Measurements from ENCODE around the gene BDKRB2. TPM values are rescaled to one million over a fixed set of nuclear protein-coding genes. Genes with fewer than 3 reads are reported as not detected.
"Not testable (repeated sequence)": the region's sequence is repeated elsewhere in the genome, so short reads cannot be mapped to it uniquely, and the experiment has no call there.

Gene BDKRB2
- total RNA-seq, 2 donors from 2014 or later: not detected

DNA sequence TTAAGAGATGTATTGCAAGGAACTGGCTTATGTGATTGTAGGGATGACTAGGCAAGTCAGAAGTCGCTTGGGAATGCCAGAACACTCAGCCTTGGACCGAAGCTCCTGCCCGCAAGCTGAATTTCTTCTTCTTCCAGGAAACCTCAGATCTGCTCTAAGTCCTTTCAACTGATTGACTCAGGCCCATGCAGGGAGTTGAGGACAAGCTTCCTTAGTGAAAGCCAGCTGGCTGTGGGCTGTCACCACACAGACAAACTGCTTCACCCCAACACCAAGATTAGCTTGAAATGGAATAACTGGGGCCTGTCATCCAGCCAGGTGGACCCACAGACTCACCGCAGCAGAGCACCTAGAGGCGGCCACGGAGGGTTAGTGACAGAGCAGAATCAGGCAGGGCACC is 24.7 kb downstream of the BDKRB2 start:
- ATAC-seq: no peak

DNA sequence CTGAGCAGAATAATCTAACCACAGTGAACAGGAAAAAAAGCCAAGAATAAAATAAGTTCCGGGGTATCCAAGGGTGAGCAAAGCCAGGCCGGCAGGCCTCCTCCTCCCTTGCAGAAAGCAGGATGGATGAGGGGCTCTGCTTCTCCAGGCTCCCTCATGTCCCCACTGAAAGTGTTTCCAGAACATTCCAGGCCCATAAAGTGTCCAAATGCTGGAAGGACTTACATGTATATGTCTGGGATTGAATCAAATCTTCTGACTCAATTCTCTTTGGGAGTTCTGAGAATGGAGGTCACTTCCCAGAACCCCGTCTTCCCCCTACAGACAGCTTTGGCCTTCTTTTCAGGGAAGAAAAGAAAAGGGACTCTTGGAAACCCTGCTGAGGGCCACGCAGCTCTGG is 26.4 kb downstream of the BDKRB2 start:
- Mint-ChIP-seq H3K4me1 (peaks cover 4% of the 10 kb centered on the region), H3K4me3 (no peak overlapping the region), H3K27me3 (peaks cover 24% of the 10 kb centered on the region), H3K27ac (no peak overlapping the region), H3K36me3 (ENCODE audit: low read depth) (no peaks in the 10 kb centered on the region)
- no peaks in the 10 kb centered on the region for H3K9me3 ChIP-seq (ENCODE audit: control insufficient read depth, low read length, poor library complexity, severe bottlenecking)
- DNase-seq (no peak), ATAC-seq (no peak)

More for the DNA sequence above, 24.7 kb downstream of the BDKRB2 start:
- no peak overlapping the region for H3K4me3 Mint-ChIP-seq
- H3K27ac Mint-ChIP-seq: no peak overlapping the region
- H3K4me1 Mint-ChIP-seq: peaks cover 2% of the 10 kb centered on the region
- H3K9me3 ChIP-seq (ENCODE audit: control insufficient read depth, low read length, poor library complexity, severe bottlenecking): no peaks in the 10 kb centered on the region
- peaks cover 30% of the 10 kb centered on the region for H3K27me3 Mint-ChIP-seq
- H3K36me3 Mint-ChIP-seq (ENCODE audit: low read depth): no peaks in the 10 kb centered on the region
- no peak for DNase-seq

DNA sequence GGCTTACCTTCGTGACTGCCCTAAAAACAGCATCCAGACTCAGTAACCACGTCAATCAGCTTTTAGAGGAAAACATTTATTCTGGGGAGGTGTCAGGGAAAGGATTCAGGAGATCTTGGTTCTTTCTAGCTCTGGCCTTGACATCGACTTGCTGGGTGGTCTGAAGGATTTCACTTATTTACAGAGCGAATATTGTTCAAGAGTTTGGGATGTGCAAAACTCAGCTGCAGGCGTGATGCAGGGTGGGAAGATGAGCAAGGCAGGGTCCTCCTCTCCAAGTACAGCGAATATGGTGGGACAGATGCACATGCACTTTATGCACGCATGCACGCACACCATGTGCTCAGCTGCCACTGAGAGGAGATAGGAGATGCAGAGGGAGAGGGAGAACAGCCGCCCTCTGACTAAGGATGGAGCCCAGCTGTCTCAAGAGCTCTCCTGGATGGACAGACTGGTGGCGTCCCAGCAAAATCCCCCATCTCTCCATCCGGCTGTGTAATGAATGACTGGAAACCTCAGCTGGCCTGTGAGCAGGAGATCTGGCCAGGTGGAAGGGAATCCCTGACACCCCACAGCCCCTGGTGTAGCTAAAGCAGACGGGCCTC is 27.0 kb downstream of the BDKRB2 start:
- no peaks in the 10 kb centered on the region for H3K9me3 ChIP-seq (ENCODE audit: control insufficient read depth, low read length, poor library complexity, severe bottlenecking)
- no peak overlapping the region for H3K4me3 Mint-ChIP-seq
- ATAC-seq (no peak), DNase-seq (no peak)
- no peak overlapping the region for H3K27ac Mint-ChIP-seq
- no peaks in the 10 kb centered on the region for H3K36me3 Mint-ChIP-seq (ENCODE audit: low read depth)
- peaks cover 4% of the 10 kb centered on the region for H3K4me1 Mint-ChIP-seq
- H3K27me3 Mint-ChIP-seq: peaks cover 24% of the 10 kb centered on the region

DNA sequence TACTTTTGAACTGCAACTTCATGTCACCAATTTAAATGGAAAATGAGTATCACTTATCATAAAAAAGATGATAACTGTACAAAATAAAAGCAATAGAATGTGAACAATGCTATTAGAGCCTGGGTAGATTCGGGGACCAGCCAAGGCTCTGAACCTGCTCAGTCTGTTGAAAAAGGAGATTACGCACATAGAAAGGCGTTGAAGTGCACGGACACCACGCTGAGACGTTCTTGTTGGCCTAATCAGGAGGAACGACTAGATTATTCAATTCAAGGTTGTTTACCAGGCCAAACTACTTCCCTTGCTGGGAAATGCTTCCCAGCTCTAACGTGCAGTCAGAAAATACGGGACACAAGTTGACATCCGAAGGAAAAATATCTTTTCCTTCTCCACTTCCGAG is 27.9 kb downstream of the BDKRB2 start:
- ATAC-seq: no peak
- H3K36me3 Mint-ChIP-seq (ENCODE audit: low read depth): no peaks in the 10 kb centered on the region
- H3K27me3 Mint-ChIP-seq: peaks cover 24% of the 10 kb centered on the region
- H3K4me1 Mint-ChIP-seq: peaks cover 4% of the 10 kb centered on the region
- H3K9me3 ChIP-seq (ENCODE audit: control insufficient read depth, low read length, poor library complexity, severe bottlenecking): no peaks in the 10 kb centered on the region
- no peak for DNase-seq
- no peak overlapping the region for H3K27ac Mint-ChIP-seq
- no peak overlapping the region for H3K4me3 Mint-ChIP-seq

DNA sequence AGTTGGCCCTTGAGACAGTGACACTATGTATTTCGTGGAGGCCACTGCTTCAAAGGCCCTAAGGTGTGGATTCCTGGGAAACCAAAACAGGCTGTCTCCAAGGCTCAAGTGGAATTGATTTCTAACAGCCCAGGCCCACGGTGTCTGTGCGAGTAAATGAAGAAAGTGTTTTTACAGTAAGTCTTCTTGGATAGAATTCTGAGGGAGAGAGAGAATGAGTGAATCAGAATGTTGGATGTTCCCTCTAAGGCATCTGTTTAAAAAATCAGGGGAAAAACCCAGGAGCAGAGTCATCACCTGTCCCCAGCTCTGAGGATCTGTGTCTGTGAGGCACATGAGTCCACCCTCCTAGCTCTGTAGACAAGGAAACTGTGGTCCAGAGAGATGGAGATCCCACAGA is 29.0 kb downstream of the BDKRB2 start:
- DNase-seq: no peak
- no peak overlapping the region for H3K27ac Mint-ChIP-seq
- no peaks in the 10 kb centered on the region for H3K36me3 Mint-ChIP-seq (ENCODE audit: low read depth)
- ATAC-seq: no peak
- no peaks in the 10 kb centered on the region for H3K9me3 ChIP-seq (ENCODE audit: control insufficient read depth, low read length, poor library complexity, severe bottlenecking)
- no peak overlapping the region for H3K4me3 Mint-ChIP-seq
- peaks cover 23% of the 10 kb centered on the region for H3K27me3 Mint-ChIP-seq
- peaks cover 4% of the 10 kb centered on the region for H3K4me1 Mint-ChIP-seq

DNA sequence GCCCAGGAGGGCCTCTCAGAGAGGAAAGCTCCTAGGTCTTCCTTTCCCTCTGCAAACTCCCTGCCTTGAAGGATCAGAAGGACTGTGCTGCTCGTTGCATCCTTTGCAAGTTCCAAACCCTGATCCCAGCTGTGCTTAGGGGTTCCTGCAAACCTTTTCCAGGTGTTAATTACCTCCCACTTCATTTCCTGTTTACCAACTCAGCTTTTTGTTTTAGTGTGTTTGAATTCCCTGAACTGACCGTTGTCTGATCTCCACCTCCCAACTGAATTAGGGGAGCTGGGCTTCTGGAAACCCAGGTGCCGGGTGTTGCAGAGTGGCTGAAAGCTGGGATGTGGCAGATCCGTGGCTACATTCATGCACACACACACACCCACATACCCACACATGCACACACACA is 30.8 kb downstream of the BDKRB2 start:
- H3K9me3 ChIP-seq (ENCODE audit: control insufficient read depth, low read length, poor library complexity, severe bottlenecking): no peaks in the 10 kb centered on the region
- H3K4me3 Mint-ChIP-seq: no peak overlapping the region
- DNase-seq: no peak
- no peak for ATAC-seq
- peaks cover 4% of the 10 kb centered on the region for H3K4me1 Mint-ChIP-seq
- no peak overlapping the region for H3K27ac Mint-ChIP-seq
- peaks cover 16% of the 10 kb centered on the region for H3K27me3 Mint-ChIP-seq
- H3K36me3 Mint-ChIP-seq (ENCODE audit: low read depth): no peaks in the 10 kb centered on the region

DNA sequence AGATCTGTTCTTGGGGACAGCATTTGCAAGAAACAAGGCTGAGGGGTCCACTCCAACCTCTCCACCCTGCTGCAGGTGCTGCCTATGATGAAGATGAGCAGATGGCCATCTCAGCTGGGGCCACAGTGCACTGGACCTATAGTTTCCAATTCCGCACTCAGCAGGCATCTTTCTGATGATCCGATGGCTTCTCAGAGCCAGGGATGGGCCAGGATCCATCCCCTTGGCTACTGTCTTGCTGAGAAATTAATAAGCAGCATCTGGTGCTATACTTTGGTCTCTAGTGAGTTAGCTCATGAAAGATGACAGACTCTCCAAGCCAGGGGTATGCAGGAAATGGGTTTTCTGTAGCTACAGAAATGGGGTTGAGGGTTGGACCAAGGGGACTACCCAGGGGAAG is 33.0 kb downstream of the BDKRB2 start:
- Mint-ChIP-seq H3K27ac (no peak overlapping the region), H3K4me3 (no peak overlapping the region), H3K4me1 (peaks cover 4% of the 10 kb centered on the region), H3K36me3 (ENCODE audit: low read depth) (no peaks in the 10 kb centered on the region), H3K27me3 (peaks cover 18% of the 10 kb centered on the region)
- ATAC-seq (no peak), DNase-seq (no peak)
- H3K9me3 ChIP-seq (ENCODE audit: control insufficient read depth, low read length, poor library complexity, severe bottlenecking): no peaks in the 10 kb centered on the region

DNA sequence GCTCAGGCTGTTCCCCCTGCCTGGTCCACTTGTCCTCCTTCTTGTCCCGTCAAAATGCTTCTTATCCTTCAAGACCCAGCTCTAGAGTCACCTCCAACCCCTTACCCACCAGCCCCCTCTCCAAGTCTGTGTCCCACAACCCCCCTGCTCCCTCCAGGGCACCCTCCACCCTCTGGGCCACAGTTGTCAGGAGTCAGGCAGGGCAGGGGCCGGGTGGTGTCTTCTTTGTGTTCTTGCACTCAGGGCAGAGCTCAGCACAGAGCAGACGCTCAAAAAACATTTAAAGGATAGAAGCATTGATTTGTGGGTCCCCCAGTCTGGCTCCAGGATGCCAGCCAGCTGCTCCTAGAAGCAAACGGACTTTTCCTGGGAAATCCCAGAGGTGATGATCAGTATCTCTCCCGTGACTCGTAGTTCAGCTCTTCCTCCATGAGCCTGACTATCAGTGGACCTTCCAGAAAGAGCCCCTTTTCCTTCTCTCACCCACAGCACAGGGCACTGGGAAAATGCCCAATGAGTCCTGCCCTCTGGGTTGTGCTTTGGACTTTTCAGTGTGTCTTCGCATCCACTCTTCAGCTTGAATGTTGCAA is 34.1 kb downstream of the BDKRB2 start:
- Mint-ChIP-seq H3K4me1 (peaks cover 4% of the 10 kb centered on the region), H3K4me3 (no peak overlapping the region), H3K27me3 (peaks cover 17% of the 10 kb centered on the region), H3K27ac (no peak overlapping the region), H3K36me3 (ENCODE audit: low read depth) (no peaks in the 10 kb centered on the region)
- ATAC-seq (no peak), DNase-seq (no peak)
- no peaks in the 10 kb centered on the region for H3K9me3 ChIP-seq (ENCODE audit: control insufficient read depth, low read length, poor library complexity, severe bottlenecking)

DNA sequence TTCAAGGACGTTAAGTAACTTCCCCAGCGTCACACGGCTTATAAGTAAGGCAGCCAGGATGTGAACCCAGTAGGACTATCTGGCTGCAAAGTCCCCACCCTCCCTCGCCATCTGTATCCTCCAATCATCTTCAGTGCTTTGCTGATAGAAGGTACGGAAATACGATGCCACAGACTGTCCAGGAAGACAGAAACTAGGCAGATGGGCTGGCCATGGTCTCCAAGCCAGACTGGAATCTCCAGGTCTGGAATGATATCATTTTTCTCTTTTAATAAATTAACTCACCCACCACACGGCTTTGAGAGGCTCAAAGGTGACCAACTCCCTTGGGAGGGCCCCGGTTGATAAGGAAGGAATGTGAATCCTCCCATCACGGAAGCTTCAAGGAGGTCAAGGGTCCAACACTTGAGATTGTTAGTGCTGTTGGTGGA is 35.1 kb downstream of the BDKRB2 start:
- DNase-seq: no peak
- no peak overlapping the region for H3K4me3 Mint-ChIP-seq
- H3K27ac Mint-ChIP-seq: no peak overlapping the region
- H3K4me1 Mint-ChIP-seq: peaks cover 4% of the 10 kb centered on the region
- peaks cover 12% of the 10 kb centered on the region for H3K27me3 Mint-ChIP-seq
- ATAC-seq: no peak
- H3K9me3 ChIP-seq (ENCODE audit: control insufficient read depth, low read length, poor library complexity, severe bottlenecking): no peaks in the 10 kb centered on the region
- H3K36me3 Mint-ChIP-seq (ENCODE audit: low read depth): no peaks in the 10 kb centered on the region

DNA sequence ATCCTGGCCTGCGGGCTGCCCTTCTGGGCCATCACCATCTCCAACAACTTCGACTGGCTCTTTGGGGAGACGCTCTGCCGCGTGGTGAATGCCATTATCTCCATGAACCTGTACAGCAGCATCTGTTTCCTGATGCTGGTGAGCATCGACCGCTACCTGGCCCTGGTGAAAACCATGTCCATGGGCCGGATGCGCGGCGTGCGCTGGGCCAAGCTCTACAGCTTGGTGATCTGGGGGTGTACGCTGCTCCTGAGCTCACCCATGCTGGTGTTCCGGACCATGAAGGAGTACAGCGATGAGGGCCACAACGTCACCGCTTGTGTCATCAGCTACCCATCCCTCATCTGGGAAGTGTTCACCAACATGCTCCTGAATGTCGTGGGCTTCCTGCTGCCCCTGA is 36.0 kb downstream of the BDKRB2 start:
- Mint-ChIP-seq H3K27ac (no peak overlapping the region), H3K4me1 (no peaks in the 10 kb centered on the region), H3K4me3 (no peak overlapping the region), H3K27me3 (peaks cover 11% of the 10 kb centered on the region), H3K36me3 (ENCODE audit: low read depth) (no peaks in the 10 kb centered on the region)
- no peaks in the 10 kb centered on the region for H3K9me3 ChIP-seq (ENCODE audit: control insufficient read depth, low read length, poor library complexity, severe bottlenecking)
- DNase-seq (no peak), ATAC-seq (no peak)

DNA sequence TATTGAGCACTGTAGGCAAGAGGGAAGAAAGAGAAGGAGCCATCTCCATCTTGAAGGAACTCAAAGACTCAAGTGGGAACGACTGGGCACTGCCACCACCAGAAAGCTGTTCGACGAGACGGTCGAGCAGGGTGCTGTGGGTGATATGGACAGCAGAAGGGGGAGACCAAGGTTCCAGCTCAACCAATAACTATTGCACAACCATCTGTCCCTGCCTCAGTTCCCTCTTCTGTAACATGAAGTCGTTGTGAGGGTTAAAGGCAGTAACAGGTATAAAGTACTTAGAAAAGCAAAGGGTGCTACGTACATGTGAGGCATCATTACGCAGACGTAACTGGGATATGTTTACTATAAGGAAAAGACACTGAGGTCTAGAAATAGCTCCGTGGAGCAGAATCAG is 37.5 kb downstream of the BDKRB2 start:
- H3K27ac Mint-ChIP-seq: no peak overlapping the region
- DNase-seq (no peak), ATAC-seq (no peak)
- no peaks in the 10 kb centered on the region for H3K36me3 Mint-ChIP-seq (ENCODE audit: low read depth)
- H3K4me1 Mint-ChIP-seq: no peaks in the 10 kb centered on the region
- H3K4me3 Mint-ChIP-seq: no peak overlapping the region
- no peaks in the 10 kb centered on the region for H3K9me3 ChIP-seq (ENCODE audit: control insufficient read depth, low read length, poor library complexity, severe bottlenecking)
- peaks cover 15% of the 10 kb centered on the region for H3K27me3 Mint-ChIP-seq

DNA sequence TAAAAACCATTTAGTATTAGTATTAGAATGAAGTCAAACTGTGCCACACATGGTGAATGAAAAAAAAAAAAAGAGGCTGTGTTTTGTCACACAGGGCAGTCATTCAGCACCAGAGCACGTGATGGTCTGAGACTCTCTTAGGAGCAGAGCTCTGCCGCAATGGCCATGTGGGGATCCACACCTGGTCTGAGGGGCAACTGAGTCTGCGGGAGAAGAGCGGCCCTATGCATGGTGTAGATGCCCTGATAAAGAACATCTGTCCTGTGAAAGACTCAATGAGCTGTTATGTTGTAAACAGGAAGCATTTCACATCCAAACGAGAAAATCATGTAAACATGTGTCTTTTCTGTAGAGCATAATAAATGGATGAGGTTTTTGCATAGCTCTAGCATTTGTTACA is 39.1 kb downstream of the BDKRB2 start:
- Mint-ChIP-seq H3K27ac (no peak overlapping the region), H3K4me3 (no peak overlapping the region), H3K36me3 (ENCODE audit: low read depth) (no peaks in the 10 kb centered on the region), H3K27me3 (peaks cover 27% of the 10 kb centered on the region), H3K4me1 (no peaks in the 10 kb centered on the region)
- DNase-seq: no peak
- H3K9me3 ChIP-seq (ENCODE audit: control insufficient read depth, low read length, poor library complexity, severe bottlenecking): no peaks in the 10 kb centered on the region
- ATAC-seq: no peak

DNA sequence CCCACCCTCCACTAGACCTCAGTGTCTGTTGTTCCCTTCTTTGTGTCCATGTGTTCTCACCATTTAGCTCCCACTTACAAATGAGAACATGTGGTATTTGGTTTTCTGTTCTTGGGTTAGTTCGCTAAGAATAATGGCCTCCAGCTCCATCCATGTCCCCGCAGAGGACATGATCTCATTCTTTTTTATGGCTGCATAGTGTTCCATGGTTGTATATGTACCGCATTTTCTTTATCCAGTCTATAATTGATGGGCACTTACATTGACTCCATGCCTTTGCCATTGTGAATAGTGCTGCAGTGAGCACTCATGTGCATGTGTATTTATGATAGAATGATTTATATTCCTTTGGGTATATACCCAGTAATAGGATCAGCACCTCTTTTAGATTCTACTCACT is 40.4 kb downstream of the BDKRB2 start:
- not testable (repeated sequence) for H3K9me3 ChIP-seq (ENCODE audit: control insufficient read depth, low read length, poor library complexity, severe bottlenecking); DNase-seq; ATAC-seq; H3K36me3 Mint-ChIP-seq (ENCODE audit: low read depth); H3K4me1 Mint-ChIP-seq; H3K4me3 Mint-ChIP-seq; H3K27ac Mint-ChIP-seq
- peaks cover 40% of the 10 kb centered on the region for H3K27me3 Mint-ChIP-seq

Data from T-helper 17 cell (primary cell).